HG03469 (cell line): ENCODE data around the gene TRAPPC3L.
A peak's percentile ranks its signal among the peaks of the same experiment; 100 is the strongest.

Experiments
- ATAC-seq: cut with Tn5 transposase; IDR thresholded peaks from one replicate; pipeline ENCODE4 v1.9.1; 2021; ENCODE audit warnings: mild to moderate bottlenecking, moderate library complexity, moderate number of reproducible peaks; ENCODE audit not compliant: unreplicated experiment

Gene TRAPPC3L

DNA sequence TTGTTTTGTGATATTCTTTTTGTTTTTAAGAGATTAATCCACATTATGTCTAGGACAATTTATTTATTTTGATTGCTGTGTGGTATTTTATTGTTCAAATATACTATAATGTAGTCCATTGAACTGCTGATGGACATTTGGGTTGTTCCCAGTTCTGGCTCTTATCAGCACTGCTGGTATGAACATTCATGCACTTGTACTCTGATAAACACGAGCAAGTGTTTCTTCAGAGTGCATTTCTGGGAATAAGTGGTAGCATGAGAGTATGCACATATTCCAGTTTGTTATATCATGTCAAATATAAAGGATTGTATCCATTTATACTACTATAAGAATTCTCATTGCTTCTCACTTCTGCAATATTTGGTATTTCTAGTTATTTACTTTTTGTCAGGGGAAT, 77.2 kb downstream of the TRAPPC3L start:
- no peak for ATAC-seq

- ATAC-seq = no peak
Measured at GRCh38 chr6:116467514-116467913, 78.0 kb downstream of the TRAPPC3L start.

DNA sequence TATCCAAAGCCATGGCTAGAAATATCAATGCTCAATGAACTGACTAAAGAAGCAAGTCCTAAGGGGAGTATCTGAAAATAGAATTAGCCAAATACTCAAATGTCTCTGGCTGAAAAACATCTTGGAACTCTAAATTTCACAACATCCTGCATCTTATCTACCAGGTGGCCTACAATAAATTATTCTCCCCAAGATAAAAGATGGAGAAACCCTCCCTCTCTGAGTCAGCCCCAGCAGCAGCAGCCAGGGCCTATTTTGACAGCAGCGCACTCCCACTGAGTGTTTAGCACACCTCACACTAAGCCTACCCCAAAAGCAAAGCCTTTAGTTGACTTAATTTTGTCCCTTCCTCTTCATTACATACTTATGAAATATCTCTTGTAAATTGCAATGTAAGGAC, 78.4 kb downstream of the TRAPPC3L start:
- ATAC-seq = no peak

DNA sequence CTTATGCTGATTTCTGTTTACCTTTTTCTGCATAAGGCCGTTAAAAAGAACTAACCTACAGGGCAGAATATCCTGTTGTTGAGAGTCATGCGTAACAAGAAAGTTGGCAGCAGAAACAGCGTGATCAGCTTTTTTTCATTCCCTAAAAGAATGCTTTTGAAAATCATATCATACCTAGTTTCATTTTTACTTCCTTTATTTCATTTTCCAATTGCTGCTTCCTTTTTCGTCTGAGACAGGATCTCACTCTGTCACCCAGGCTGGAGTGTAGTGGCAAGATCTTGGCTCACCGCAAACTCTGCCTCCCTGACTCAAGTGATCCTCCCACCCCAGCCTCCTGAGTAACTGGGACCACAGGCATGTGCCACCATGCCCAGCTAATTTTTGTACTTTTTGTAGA, 80.2 kb downstream of the TRAPPC3L start:
- no peak for ATAC-seq

DNA sequence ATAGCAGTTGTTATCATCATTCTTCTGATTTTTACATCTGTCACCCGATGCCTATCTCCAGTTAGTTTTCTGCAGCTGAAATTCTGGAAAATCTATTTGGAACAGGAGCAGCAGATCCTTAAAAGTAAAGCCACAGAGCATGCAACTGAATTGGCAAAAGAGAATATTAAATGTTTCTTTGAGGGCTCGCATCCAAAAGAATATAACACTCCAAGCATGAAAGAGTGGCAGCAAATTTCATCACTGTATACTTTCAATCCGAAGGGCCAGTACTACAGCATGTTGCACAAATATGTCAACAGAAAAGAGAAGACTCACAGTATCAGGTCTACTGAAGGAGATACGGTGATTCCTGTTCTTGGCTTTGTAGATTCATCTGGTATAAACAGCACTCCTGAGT, 82.2 kb downstream of the TRAPPC3L start:
- no peak for ATAC-seq

GRCh38 chr6:116461932-116462885, 83.3 kb downstream of the TRAPPC3L start:
- ATAC-seq = peak; percentile 68

DNA sequence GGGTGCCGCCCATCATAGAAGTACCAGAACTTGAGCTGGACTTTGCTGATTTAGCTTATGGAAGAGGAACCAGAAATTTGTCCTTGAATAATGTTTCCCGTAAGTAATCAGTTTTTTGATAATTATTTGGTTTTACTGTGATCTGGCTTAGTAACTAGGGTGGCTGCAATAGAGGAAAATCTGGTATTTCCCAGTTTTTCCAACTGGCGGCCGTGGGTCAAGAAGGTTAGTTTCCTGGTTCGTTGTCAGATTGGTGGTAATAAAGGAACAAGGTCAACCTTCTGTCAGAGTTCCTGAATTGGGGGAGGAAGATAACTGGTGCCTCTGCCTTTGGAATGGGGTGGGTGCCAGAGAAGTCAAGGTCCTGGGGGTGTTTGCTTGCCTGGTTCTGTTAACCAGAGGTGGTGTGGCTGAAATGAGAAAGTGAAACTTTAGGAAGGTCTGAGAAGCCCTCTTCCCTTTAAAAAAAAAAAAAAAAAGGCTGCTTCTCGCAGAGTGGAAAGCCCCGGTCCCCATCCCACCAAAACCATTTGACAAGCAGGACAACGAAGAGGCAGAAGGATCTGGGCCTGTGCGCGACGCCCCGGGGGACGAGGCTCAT, 84.1 kb downstream of the TRAPPC3L start, which contains the start of gene CALHM6:
Gene CALHM6, plus strand, starts transcription at position 45 of the 601 bp plus-strand sequence. Its CDS starts 555 bp downstream, at position 600.
- no peak for ATAC-seq

DNA sequence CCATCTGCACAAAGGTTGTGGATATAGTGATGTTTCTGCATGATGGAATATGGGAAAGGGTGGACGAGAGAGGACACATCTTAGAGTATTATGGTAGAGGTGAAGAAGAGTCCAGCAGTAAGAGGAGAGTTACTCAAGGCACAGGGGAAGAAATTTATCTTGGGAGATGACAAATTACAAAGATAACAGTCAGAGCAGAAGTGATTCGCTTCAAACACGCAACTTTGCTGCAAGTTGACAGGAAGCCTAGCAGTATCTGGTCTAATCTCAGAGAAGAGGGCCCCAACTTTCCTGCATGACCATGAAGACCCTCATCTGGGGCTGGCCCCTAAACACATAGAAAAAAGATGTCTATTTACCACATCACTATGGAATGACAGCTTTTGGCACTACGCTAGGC, 85.6 kb downstream of the TRAPPC3L start:
- no peak for ATAC-seq

DNA sequence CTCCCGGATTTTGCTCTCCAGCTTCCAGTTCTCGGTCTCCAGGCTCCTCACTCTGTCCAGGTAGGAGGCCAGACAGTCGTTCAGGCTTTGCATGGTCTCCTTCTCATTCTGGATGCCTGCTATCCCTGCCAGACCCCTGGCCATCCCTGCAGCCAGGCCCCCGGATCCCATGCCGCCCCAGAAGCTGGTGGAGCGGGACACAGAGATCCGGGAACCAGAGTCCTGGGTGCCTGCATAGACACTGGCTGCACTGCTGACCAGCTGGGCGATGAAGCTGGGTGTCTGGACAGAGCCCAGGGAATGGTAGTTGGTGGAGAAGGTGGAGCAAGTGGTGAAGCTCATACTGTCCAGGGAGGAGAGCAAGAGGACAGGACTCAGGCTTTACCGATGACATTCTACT, 87.2 kb downstream of the TRAPPC3L start:
- no peak for ATAC-seq

DNA sequence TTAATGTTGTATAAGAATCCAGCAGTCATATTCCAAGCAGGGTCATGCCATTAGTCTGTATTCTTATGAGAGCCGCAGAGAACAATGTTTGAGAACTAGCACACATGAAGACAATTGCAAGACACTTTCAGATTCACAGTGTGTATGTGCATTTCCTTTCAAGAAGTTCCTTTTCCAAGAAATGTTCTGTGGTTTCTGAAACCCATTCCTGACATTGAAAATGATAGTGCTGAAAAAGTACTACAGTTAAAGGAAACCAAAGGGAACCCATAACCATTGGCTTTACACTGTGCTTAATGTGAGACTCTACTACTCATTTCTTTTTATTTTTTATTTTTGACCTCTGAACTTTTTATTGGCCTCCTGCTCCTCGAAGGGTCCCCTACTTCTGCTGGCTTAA, 88.6 kb downstream of the TRAPPC3L start:
- no peak for ATAC-seq

- no peak for ATAC-seq
Measured at GRCh38 chr6:116456106-116456505, 89.4 kb downstream of the TRAPPC3L start.

- ATAC-seq = no peak
Measured at GRCh38 chr6:116452531-116452930, 93.0 kb downstream of the TRAPPC3L start.

DNA sequence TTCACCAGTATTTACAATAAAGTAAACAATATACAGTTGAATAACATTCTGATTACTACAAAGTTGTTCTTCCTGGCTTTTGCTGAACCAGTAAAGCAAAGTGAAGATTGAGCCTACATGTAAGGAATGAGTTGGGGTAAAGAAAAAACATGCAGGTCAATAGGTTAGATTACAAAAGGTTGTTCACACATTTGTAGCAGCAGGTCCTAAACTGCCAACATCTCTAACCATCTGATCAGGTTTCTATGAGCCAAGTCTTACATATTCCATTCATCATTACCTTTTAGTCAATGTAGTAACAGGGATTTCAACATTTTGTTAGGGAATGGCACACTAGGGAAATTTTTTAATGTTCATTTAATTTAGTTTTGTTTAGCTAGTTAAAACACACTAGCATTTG, 93.6 kb downstream of the TRAPPC3L start:
- ATAC-seq = no peak

GRCh38 chr6:116450769-116451740, 94.4 kb downstream of the TRAPPC3L start:
- peak; percentile 97 for ATAC-seq

GRCh38 chr6:116450185-116450710, 95.2 kb downstream of the TRAPPC3L start:
- ATAC-seq = no peak

DNA sequence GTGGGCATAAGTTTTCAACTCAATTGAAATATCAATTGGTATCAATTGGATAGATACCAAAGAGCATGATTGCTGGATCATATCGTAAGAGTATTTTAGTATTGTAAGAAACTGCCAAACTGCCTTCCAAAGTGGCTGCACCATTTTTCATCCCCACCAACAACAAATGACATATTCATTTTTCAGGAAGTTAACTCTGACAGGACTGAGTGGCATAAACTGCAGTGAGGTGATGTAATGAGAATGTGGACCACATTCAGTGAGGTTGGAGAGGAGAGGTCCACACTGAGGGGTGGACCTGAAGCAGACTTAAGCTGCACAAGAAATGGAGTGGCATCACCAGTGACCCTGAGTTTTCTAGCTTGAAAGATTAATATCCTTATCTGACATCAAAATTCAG, 95.9 kb downstream of the TRAPPC3L start:
- ATAC-seq = no peak

- ATAC-seq = no peak
Measured at GRCh38 chr6:116447496-116448011, 97.9 kb downstream of the TRAPPC3L start.

- ATAC-seq = no peak
Measured at GRCh38 chr6:116447052-116447451, 98.4 kb downstream of the TRAPPC3L start.

DNA sequence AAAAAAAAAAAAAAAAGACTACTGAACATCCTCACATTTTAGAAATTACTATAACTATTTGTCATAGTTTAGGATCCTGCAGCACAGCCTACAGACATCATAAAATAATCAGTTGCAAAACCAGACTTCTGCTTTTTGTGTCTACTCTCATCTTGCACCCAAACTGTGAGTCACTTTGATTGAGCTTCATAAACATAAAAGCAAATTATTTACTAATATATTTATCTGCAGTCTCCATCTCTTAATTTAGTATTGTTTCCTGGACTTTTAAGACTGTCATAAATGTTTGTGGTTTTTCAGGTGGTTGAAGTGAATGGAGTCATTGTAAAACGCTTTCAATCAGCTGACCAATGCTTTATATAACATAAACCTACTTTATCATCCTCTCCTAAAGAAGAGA, 99.1 kb downstream of the TRAPPC3L start:
- ATAC-seq = no peak

DNA sequence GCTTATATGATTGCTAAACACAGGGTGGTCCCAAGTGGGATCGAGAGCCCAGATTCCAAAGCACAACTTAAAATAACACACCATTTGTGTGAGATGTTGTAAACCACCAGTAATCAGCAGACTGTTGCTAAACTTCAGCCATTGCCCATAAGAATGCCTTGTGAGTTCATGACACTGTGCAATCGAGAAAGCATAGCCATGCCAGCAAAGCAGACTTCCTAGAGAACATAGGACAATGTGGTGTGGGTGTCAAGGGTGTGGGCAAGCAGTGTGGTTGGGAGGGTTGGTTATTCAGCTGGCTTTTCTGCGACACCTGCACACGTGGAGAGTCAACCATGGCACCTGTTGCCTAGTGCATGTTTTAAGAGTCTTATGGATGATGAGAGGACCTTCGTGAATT, 100.4 kb downstream of the TRAPPC3L start:
- no peak for ATAC-seq
